H1 (cell line): ENCODE data around the gene AOPEP. TPM values are rescaled to one million over a fixed set of nuclear protein-coding genes. Genes with fewer than 3 reads are reported as not detected.

ENCODE experiments used
- CTCF ChIA-PET: fragments of 300-600 bp; sonication (Branson Sonifier 250); formaldehyde crosslinking; loops from one replicate; lab custom pipeline; 2021; ENCODE audit not compliant: partially characterized antibody; lab: Charles Lee
- POLR2A ChIA-PET: fragments of 300-600 bp; sonication (Branson Sonifier 250); formaldehyde crosslinking; loops from one replicate; lab custom pipeline; 2021; ENCODE audit warnings: inconsistent platforms; ENCODE audit not compliant: partially characterized antibody; lab: Charles Lee
- DNase-seq, 2 experiments: peaks; one replicate each; pipeline versions ENCODE4 v3.0.0 to v3.0.0-alpha.2; 2010 to 2022; ENCODE audit warnings: low spot score in 2 of 2, low read depth in 1 of 2, mixed read lengths in 1 of 2
- FAIRE-seq: peaks from 2 replicates; lab custom pipeline; 2011; peaks lifted over from hg19 to GRCh38; lab: Jason Lieb, UNC
- H2AFZ ChIP-seq: 2 replicates; pipeline ENCODE4 v1.8.1; 2012; ENCODE audit warnings: low read length, inconsistent platforms
- H2AK5ac ChIP-seq: 2 replicates; pipeline ENCODE4 v1.6.1; 2013; ENCODE audit warnings: low read depth, low read length
- H2BK120ac ChIP-seq: replicated peaks from 2 replicates; pipeline ENCODE3; 2013; ENCODE audit warnings: low read depth, low read length, inconsistent platforms
- H2BK12ac ChIP-seq: 2 replicates; pipeline ENCODE4 v1.6.1; 2013; ENCODE audit warnings: low read depth, low read length
- H2BK15ac ChIP-seq: 2 replicates; pipeline ENCODE4 v1.6.1; 2013; ENCODE audit warnings: low read length
- H2BK20ac ChIP-seq: 2 replicates; pipeline ENCODE4 v1.6.1; 2013; ENCODE audit warnings: low read length
- H2BK5ac ChIP-seq: 2 replicates; pipeline ENCODE4 v1.6.1; 2013; ENCODE audit warnings: low read depth, low read length
- H3K14ac ChIP-seq: 2 replicates; pipeline ENCODE4 v1.6.1; 2013; ENCODE audit warnings: inconsistent platforms; ENCODE audit not compliant: insufficient read length
- H3K18ac ChIP-seq: 2 replicates; pipeline ENCODE4 v1.6.1; 2013; ENCODE audit warnings: low read length; ENCODE audit errors: extremely low read depth
- H3K23ac ChIP-seq: 2 replicates; pipeline ENCODE4 v1.6.1; 2013; ENCODE audit warnings: inconsistent platforms; ENCODE audit not compliant: insufficient read length
- H3K23me2 ChIP-seq: 2 replicates; pipeline ENCODE4 v1.6.1; 2013; ENCODE audit warnings: low read depth, low read length
- H3K27ac ChIP-seq: 2 replicates; pipeline ENCODE4 v1.6.1; 2011; ENCODE audit warnings: low read depth, low read length, inconsistent platforms
- H3K27me3 ChIP-seq, 4 experiments: replicated peaks in 1 of 4; 1 replicate in 1 of 4; 2 replicates in 3 of 4; pipeline versions ENCODE4 v1.6.1 to v1.8.1; 2011 to 2013; ENCODE audit warnings: low read length in 3 of 4, mild to moderate bottlenecking in 3 of 4, inconsistent platforms in 2 of 4, mixed read lengths in 2 of 4, moderate library complexity in 1 of 4; ENCODE audit not compliant: control insufficient read depth in 3 of 4, insufficient read depth in 3 of 4; ENCODE audit errors: extremely low read depth in 1 of 4
- H3K36me3 ChIP-seq, 4 experiments: 2 replicates each; pipeline versions ENCODE4 v1.6.1 to v1.8.1; 2011 to 2013; ENCODE audit warnings: mild to moderate bottlenecking in 4 of 4, low read length in 3 of 4, moderate library complexity in 2 of 4, control low read depth in 1 of 4, inconsistent platforms in 1 of 4; ENCODE audit not compliant: insufficient read depth in 4 of 4, control insufficient read depth in 2 of 4
- H3K4ac ChIP-seq: replicated peaks from 2 replicates; pipeline ENCODE3; 2013; ENCODE audit warnings: low read length, low read depth, mixed read lengths, inconsistent platforms; ENCODE audit not compliant: insufficient read length
- H3K4me1 ChIP-seq, 4 experiments: replicated peaks in 1 of 4; 1 replicate in 1 of 4; 2 replicates in 3 of 4; pipeline versions ENCODE4 v1.6.1 to v1.8.1; 2011 to 2013; ENCODE audit warnings: low read length in 3 of 4, inconsistent platforms in 2 of 4, mixed read lengths in 1 of 4; ENCODE audit not compliant: insufficient read depth in 4 of 4, control insufficient read depth in 3 of 4
- H3K4me2 ChIP-seq, 2 experiments: 2 replicates each; pipeline versions ENCODE4 v1.6.1 to v1.8.1; 2011 to 2013; ENCODE audit warnings: low read depth in 2 of 2, low read length in 2 of 2, control low read depth in 1 of 2, inconsistent platforms in 1 of 2, mild to moderate bottlenecking in 1 of 2; ENCODE audit not compliant: insufficient read depth in 1 of 2
- H3K4me3 ChIP-seq, 4 experiments: fragments of 200-600, 300-600 bp in 1 of 4; sonication (generic), shearing (Covaris generic), sonication (Bioruptor Twin) in 1 of 4; 2 replicates each; pipeline versions ENCODE4 v1.5.1 to v1.8.1; 2011 to 2016; ENCODE audit warnings: low read length in 4 of 4, low read depth in 3 of 4, control low read depth in 2 of 4, inconsistent platforms in 2 of 4, mild to moderate bottlenecking in 2 of 4, mixed read lengths in 1 of 4, moderate library complexity in 1 of 4; ENCODE audit not compliant: insufficient read depth in 2 of 4; ENCODE audit errors: extremely low read depth in 1 of 4
- H3K56ac ChIP-seq: replicated peaks from 2 replicates; pipeline ENCODE3; 2013; ENCODE audit warnings: low read depth, mild to moderate bottlenecking, mixed read lengths, low read length, inconsistent platforms; ENCODE audit not compliant: insufficient read length
- H3K79me1 ChIP-seq: 2 replicates; pipeline ENCODE4 v1.6.1; 2013; ENCODE audit warnings: low read depth, low read length, control low read depth
- H3K79me2 ChIP-seq, 2 experiments: 2 replicates each; pipeline versions ENCODE4 v1.6.1 to v1.8.1; 2012 to 2013; ENCODE audit warnings: low read length in 2 of 2, mild to moderate bottlenecking in 2 of 2, inconsistent platforms in 1 of 2; ENCODE audit not compliant: insufficient read depth in 2 of 2, control insufficient read depth in 1 of 2
- H3K9ac ChIP-seq, 4 experiments: replicated peaks in 1 of 4; 1 replicate in 1 of 4; 2 replicates in 3 of 4; pipeline versions ENCODE4 v1.6.1 to v1.8.1; 2011 to 2013; ENCODE audit warnings: low read depth in 3 of 4, low read length in 3 of 4, control low read depth in 2 of 4, mild to moderate bottlenecking in 2 of 4, moderate library complexity in 2 of 4, inconsistent platforms in 1 of 4; ENCODE audit errors: extremely low read depth in 1 of 4
- H3K9me3 ChIP-seq, 2 experiments: 2 replicates each; pipeline versions ENCODE4 v1.6.1 to v1.8.1; 2012 to 2013; ENCODE audit warnings: mild to moderate bottlenecking in 2 of 2, moderate library complexity in 2 of 2, control low read depth in 1 of 2, inconsistent platforms in 1 of 2, low read depth in 1 of 2, low read length in 1 of 2, mixed read lengths in 1 of 2; ENCODE audit not compliant: insufficient read depth in 2 of 2
- H4K20me1 ChIP-seq, 2 experiments: replicated peaks in 1 of 2; 2 replicates each; pipeline versions ENCODE3 to v1.8.1; 2011 to 2013; ENCODE audit warnings: inconsistent platforms in 2 of 2, low read length in 2 of 2, mild to moderate bottlenecking in 1 of 2; ENCODE audit not compliant: insufficient read depth in 2 of 2, control insufficient read depth in 1 of 2
- H4K5ac ChIP-seq: 2 replicates; pipeline ENCODE4 v1.6.1; 2013; ENCODE audit warnings: low read length, low read depth, mixed read lengths, inconsistent platforms; ENCODE audit not compliant: insufficient read length
- H4K8ac ChIP-seq: 2 replicates; pipeline ENCODE4 v1.8.0; 2013; ENCODE audit warnings: mild to moderate bottlenecking, moderate library complexity, low read length, inconsistent platforms; ENCODE audit not compliant: insufficient read depth; ENCODE audit errors: extremely low read depth
- H4K91ac ChIP-seq: replicated peaks from 2 replicates; pipeline ENCODE3; 2013; ENCODE audit warnings: low read length, mixed read lengths, inconsistent platforms; ENCODE audit not compliant: insufficient read length
- BACH1 ChIP-seq: IDR thresholded peaks from 2 replicates; pipeline ENCODE4 v1.6.1; 2012; ENCODE audit warnings: low read length, improper control_type of control experiment
- BRCA1 ChIP-seq: IDR thresholded peaks from 2 replicates; pipeline ENCODE4 v1.6.1; 2012; ENCODE audit warnings: low read depth, low read length, improper control_type of control experiment
- CHD2 ChIP-seq: IDR thresholded peaks from 2 replicates; pipeline ENCODE4 v1.6.1; 2012; ENCODE audit warnings: low read length, improper control_type of control experiment
- EZH2 ChIP-seq: fragments of 200-600 bp; sonication (generic); IDR thresholded peaks from 2 replicates; pipeline ENCODE4 v1.7.1; 2012; ENCODE audit warnings: low read depth, mild to moderate bottlenecking, moderate library complexity, low read length, inconsistent platforms; ENCODE audit not compliant: severe bottlenecking
- KDM4A ChIP-seq: IDR thresholded peaks from one replicate; pipeline ENCODE4 v1.7.1; 2012; ENCODE audit warnings: low read depth, mild to moderate bottlenecking, moderate library complexity, low read length, inconsistent platforms; ENCODE audit not compliant: severe bottlenecking
- NRF1 ChIP-seq: IDR thresholded peaks from 2 replicates; pipeline ENCODE4 v1.6.1; 2011; ENCODE audit warnings: mild to moderate bottlenecking, low read depth, low read length, improper control_type of control experiment
- RAD21 ChIP-seq, 2 experiments: IDR thresholded peaks in 1 of 2; conservative IDR thresholded peaks in 1 of 2; 2 replicates each; pipeline ENCODE4 v1.6.1; 2011; ENCODE audit warnings: low read depth in 2 of 2, low read length in 2 of 2, improper control_type of control experiment in 1 of 2, inconsistent platforms in 1 of 2, mild to moderate bottlenecking in 1 of 2, moderate library complexity in 1 of 2
- SP2 ChIP-seq: IDR thresholded peaks from 2 replicates; pipeline ENCODE4 v1.6.1; 2012; ENCODE audit warnings: mild to moderate bottlenecking, low read length, inconsistent platforms
- TAF1 ChIP-seq: IDR thresholded peaks from 2 replicates; pipeline ENCODE4 v1.6.1; 2011; ENCODE audit warnings: mild to moderate bottlenecking, low read depth, low read length
- WGBS, 2 experiments: shearing (Covaris generic) in 1 of 2; methylation state at CpG; one replicate each; pipeline versions ENCODE4 v1.1.6 to v1.1.7; 2013 to 2015; ENCODE audit warnings: low lambda C conversion rate in 2 of 2, mixed read lengths in 2 of 2, inconsistent platforms in 1 of 2, low coverage in 1 of 2, missing lambda C conversion rate in 1 of 2; ENCODE audit not compliant: insufficient replicate concordance in 2 of 2, insufficient coverage in 1 of 2, insufficient read length in 1 of 2; ENCODE audit errors: extremely low coverage in 1 of 2, missing lambda C conversion rate in 1 of 2; 5-methylcytosine and 5-hydroxymethylcytosine counted together
- polyA plus RNA-seq, 7 experiments: library from polyadenylated mRNA; depleted of rRNA in 3 of 7; stranded (reverse) in 5 of 7; unstranded in 2 of 7; fragments of >200 nt in 5 of 7; fragments of 200-250 nt in 2 of 7; gene quantifications; 1 replicate in 5 of 7; 2 replicates in 1 of 7; 4 replicates in 1 of 7; pipeline versions ENCODE4 v1.2.1 to v1.2.3, GENCODE V29; 2011 to 2013; ENCODE audit warnings: missing spikeins in 2 of 7, mixed read lengths in 2 of 7
- total RNA-seq: library from RNA; stranded (reverse); fragmentation: NEBNext Ultra II Directional; extraction: Animal tissue kit (Norgen Biotek cat#: 25700); gene quantifications from 2 replicates; pipeline ENCODE4 v1.2.1, GENCODE V29; 2021

Gene AOPEP
- total and polyA plus RNA-seq, 2 of the 8 experiments (the other 6 are each of a cell fraction or from before 2014, with no cell fraction given), result 6.1 to 14.3 TPM

- TF ChIP-seq EZH2 (no peak), RAD21 (IDR thresholded peaks at IDR 0.05 in 1 of 2, conservative IDR thresholded peaks at IDR 0.05 in 1 of 2; ENCODE audit: low read depth in 2 of 2, low read length in 2 of 2) (no peak), TAF1 (no peak), BACH1 (no peak), KDM4A (no peak), BRCA1 (no peak), CHD2 (no peak), NRF1 (no peak), SP2 (no peak)
- H4K5ac ChIP-seq, result no peak overlapping the region
- H2BK12ac ChIP-seq, result no peak overlapping the region
- no peak overlapping the region for H2BK20ac ChIP-seq
- H4K8ac ChIP-seq, result no peak overlapping the region
- no peaks in the 10 kb centered on the region for H4K20me1 ChIP-seq
- no peak overlapping the region for H3K9ac ChIP-seq
- no peak overlapping the region for H3K4me3 ChIP-seq
- CTCF ChIA-PET, result interaction anchor here (1.9 kb wide), 1 partner anchor 9 kb away, joined by 5 read pairs; no protein-coding TSS in a partner anchor
- H3K4ac ChIP-seq, result no peak overlapping the region
- no peaks in the 10 kb centered on the region for H3K36me3 ChIP-seq
- peaks cover 0 to 7% (median 0%) of the 10 kb centered on the region in 4 experiments; a peak in 3 of 7 replicates for H3K4me1 ChIP-seq
- H2BK5ac ChIP-seq, result no peak overlapping the region
- H3K27ac ChIP-seq, result no peak overlapping the region
- H3K56ac ChIP-seq, result no peak overlapping the region
- WGBS, 2 experiments, result 79% methylated on average over 8 of the region's 8 CpGs; no CpG with 5 or more reads in 1 of the 2 experiments
- DNase-seq (no peak), FAIRE-seq (no peak)
- H4K91ac ChIP-seq, result no peak overlapping the region
- no peaks in the 10 kb centered on the region for H3K23me2 ChIP-seq
- H3K18ac ChIP-seq, result no peak overlapping the region
- no peaks in the 10 kb centered on the region for H3K27me3 ChIP-seq
- no peak overlapping the region for H3K23ac ChIP-seq
- H3K79me2 ChIP-seq, result no peaks in the 10 kb centered on the region
- POLR2A ChIA-PET, result no interaction called here
- no peak overlapping the region for H3K14ac ChIP-seq
- H2AK5ac ChIP-seq, result no peak overlapping the region
- H3K79me1 ChIP-seq, result no peaks in the 10 kb centered on the region
- H3K9me3 ChIP-seq, result no peaks in the 10 kb centered on the region
- H3K4me2 ChIP-seq, result no peak overlapping the region
- H2AFZ ChIP-seq, result no peak overlapping the region
- H2BK120ac ChIP-seq, result no peak overlapping the region
- H2BK15ac ChIP-seq, result no peak overlapping the region
These were observed 138.5 kb downstream of the AOPEP start for GRCh38 chr9:94864862-94865509.
